Activated T-helper 9 cell treated with anti-CD3 and anti-CD28 coated beads, Interleukin-2, amount 50 U/mL, for 16 hours (primary cell): ENCODE measurements around the gene DCC.

Experiments used
- DNase-seq: peaks from one replicate; pipeline ENCODE4 v3.0.0-alpha.2; 2020; ENCODE audit warnings: low read depth

The DCC gene

GRCh38 chr18:52339891-52340371 is at the start of gene DCC:
Gene DCC, plus strand, starts transcription at chr18:52340197. Its CDS starts 591 bp downstream, at chr18:52340788.
- DNase-seq, result no peak

GRCh38 chr18:52310651-52311050 is 29.3 kb upstream of the DCC start:
- DNase-seq, result no peak

DNA sequence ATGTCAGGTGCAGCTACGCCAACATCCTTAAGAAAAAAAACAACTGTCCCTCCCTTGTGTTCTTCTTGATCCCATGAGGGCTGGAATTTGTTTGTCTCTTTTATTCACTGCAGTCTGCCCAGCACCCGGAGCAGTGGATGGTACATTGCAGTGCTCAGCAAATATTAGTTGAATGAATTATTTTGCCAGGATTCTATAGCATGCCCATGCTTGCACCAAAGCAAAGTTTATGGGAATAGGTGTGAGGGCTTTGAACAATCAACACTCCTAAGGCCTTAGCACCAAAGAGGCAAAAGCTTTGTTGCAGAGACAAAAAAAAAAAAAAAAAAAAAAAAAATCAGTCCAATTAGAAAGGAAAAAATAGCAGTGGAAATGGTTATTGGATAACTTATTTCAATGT is 28.7 kb upstream of the DCC start:
- DNase-seq, result no peak

GRCh38 chr18:52312346-52312745 is 27.7 kb upstream of the DCC start:
- no peak for DNase-seq

GRCh38 chr18:52313213-52313612 is 26.8 kb upstream of the DCC start:
- DNase-seq, result no peak

- DNase-seq, result no peak
These were observed 20.5 kb upstream of the DCC start for GRCh38 chr18:52319424-52319983.

DNA sequence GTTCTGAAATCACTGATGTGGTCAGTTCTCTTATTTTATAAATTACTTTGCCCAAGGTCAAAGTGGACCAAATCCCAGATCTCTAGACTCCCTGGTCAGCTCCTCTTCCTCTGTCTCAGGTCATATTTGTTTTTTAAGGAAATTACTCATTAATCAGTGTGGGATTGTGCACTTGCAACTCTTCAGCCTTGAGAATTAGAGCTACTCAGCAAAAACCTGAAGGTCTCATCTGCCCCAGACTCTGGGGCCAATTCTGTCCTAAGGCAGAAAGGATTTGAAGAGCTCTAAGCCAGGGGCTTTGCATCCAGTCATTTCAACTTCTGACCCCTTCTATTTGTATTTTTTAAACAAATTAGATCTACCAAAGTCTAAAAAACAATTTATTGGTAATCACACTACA is 17.7 kb upstream of the DCC start:
- DNase-seq, result no peak

DNA sequence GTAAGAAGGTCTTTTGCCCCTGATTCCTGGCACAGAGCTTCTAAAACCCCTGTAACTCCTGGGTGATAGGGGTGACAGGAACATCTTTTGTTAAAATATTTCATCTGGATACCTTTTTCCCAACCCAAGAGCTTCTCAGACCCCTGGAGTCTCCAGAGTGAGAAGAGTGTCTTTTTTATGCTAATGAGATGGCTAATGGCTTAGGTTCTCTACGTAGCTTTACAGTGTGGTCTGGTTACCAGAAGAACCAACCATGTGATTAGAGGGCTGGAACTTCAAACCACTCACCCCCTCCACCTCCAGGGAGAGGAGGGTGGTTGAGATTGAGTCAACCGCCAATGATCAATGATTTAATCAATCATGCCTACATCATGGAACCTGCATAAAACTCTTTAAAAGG is 16.2 kb upstream of the DCC start:
- DNase-seq, result no peak

DNA sequence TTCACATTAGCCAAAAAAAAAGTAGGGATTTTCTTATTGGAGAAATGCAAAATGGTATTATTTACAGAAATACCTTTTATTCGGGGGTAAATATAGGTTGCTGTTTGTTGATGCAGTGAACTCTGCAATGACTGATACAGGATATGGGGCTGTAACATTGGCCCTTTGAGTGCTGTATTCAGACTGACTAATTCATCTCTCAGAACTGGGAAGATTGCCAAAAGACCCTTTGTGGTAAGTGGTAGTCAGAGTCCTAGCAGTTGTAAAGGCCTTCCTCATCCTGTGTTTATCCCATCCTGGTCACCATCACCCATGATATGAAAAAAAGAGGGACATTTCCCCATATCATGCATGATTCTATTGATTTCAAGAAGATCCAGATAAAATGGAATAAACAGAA is 14.0 kb upstream of the DCC start:
- no peak for DNase-seq

DNA sequence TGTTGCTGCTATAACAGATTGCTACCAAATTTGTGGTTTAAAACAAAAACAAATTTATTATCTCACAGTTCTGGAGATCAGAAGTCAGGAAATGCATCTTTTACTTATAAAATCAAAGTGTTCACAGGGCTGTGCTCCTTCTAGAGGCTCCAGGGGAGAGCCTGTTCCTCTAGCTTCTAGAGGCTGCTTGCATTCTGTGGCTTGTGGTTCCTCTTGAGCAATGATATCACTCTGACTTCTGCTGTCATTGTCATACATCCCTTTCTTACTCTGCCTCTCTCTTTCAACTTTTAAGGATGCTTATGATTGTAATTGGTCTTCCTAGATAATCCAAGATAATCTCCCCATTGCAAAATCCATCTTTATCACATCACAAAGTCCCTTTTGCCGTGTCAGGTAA is 6.1 kb upstream of the DCC start:
- DNase-seq, result no peak

DNA sequence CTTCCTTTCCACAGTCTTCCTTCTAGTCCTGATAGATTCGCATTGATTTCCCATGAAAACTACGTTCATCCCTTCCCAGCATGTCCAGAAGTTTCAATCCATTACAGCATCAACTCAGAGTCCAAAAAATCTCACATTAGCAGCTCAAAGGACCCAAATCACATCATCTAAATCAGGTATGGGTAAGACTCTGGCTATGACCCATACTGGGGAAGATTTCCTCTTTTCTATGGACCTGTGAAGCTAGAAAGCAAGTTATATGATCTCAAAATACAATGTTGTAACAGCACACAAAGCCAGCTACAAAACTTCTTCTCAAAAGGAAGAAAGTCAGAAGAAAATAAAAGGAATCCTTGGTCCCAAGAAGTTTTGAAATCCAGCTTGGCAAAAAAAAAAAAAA is 5.7 kb upstream of the DCC start:
- no peak for DNase-seq

DNA sequence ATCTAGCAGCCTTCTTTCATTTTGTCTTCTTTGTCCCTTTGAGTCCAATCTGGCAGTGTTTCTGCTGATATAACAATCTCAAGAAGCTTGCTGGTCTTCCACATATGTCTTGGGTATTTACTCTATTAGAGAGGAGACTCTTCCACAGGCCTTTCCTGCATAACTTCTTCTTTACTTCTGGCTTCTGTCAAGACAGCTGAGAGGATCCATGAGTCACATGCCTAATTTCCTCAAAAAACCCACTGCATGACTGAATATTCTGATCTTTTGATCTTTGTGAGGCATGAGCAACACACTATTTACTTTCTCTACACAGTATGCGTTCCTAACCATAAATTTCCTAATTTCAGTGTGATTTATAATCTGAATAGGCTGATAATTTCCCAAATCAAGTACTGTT is 5.1 kb upstream of the DCC start:
- DNase-seq, result no peak

- no peak for DNase-seq
These were observed 2.7 kb upstream of the DCC start for GRCh38 chr18:52337276-52337675.

DNA sequence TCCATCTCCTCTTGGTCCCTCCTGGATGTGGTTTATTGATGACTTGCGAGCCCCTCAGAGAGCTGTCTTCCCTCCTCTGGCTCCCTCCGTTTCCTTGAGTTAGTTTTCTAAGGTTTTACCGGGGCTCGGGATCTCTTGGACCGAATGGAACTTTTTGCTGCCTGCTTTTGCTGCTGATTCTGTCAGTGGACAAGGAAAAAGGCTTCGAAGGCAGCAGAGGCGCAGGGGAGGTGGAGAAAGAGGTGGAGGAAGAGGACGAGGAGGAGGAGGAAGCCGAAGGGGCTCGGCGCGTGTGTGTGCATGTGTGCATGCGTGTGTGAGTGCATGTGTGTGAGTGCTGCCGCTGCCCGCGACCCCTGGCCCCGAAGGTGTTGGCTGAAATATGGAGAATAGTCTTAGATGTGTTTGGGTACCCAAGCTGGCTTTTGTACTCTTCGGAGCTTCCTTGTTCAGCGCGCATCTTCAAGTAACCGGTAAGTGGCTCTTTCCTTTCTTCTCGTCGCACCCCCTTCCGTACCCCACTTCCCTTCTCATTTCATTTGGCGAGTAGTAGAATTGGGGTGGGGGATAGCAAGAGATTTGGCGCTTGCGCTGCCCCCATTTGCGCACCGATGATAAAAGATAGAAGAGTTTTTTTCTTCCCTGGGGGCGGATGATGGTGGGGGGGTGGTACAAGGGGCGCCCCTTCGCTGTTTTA is 557 bp downstream of the DCC start:
- DNase-seq, result no peak

- no peak for DNase-seq
These were observed 1.1 kb downstream of the DCC start for GRCh38 chr18:52341103-52341432.

GRCh38 chr18:52341608-52342381 is 1.8 kb downstream of the DCC start:
- no peak for DNase-seq

GRCh38 chr18:52342456-52342855 is 2.5 kb downstream of the DCC start:
- DNase-seq, result no peak

GRCh38 chr18:52343138-52343537 is 3.1 kb downstream of the DCC start:
- no peak for DNase-seq

- DNase-seq, result no peak
These were observed 3.8 kb downstream of the DCC start for GRCh38 chr18:52343731-52344340.

DNA sequence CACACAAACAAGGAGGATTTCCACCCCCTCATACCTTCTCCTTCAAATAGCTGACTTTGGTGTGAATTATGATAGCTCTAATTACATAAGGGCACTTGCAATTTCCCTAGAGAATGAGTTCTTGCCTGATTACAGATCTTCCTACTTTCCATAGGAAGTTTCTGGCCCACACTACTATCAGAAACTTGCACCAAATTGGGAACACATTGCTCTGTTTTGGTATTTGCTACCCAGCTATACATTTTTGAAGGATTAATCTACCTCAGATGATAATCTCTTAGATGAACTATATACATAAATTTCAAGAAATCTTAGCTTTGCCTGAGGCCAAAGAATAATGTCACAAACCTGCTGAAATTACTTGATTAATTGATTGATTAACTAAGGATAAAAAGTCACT is 4.9 kb downstream of the DCC start:
- no peak for DNase-seq

DNA sequence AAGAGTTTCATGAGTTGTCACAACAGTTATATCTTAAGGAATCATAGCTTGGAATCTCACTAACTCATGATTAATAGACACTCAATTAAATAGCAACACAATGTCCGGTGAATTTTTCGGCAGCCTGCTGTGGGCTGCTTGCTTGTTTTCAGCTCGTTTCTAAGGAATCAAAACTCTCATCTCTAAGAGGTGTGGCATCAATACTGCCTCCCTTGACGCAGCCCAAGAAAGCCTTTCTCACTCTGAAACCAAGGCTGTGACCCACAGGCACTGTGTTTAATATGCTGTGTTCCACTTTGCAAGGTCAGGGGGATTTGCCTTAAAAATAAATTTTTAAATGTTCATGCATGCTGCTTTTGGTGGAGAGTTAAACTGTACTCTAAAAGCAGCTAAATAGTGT is 5.4 kb downstream of the DCC start:
- DNase-seq, result no peak

DNA sequence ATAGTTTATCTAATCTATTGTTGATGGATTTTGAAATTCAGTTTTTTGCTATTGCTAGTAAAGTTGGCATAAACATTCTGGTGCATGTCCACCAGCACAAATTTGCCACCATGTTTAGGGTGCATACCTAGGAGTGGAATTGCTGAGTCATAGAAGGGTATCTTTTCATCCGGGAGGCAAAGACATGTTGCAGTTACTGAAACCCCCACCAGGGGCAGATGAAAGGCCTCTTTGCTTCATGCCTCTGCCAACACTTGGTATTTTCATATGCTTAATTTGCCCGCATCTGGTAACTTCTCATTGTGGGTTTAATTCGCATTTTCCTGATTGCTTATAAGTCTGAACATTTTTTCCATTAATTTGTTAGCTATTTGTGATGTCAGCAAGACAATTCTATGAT is 8.2 kb downstream of the DCC start:
- DNase-seq, result no peak

- DNase-seq, result no peak
These were observed 9.5 kb downstream of the DCC start for GRCh38 chr18:52349498-52349897.
